HepG2 (cell line): ENCODE measurements around the gene DARS2. TPM values are rescaled to one million over a fixed set of nuclear protein-coding genes. Genes with fewer than 3 reads are reported as not detected.
A peak's percentile ranks its signal among the peaks of the same experiment; 100 is the strongest.

ENCODE experiments used
- AKNA ChIP-seq: sonication (generic); formaldehyde crosslinking; IDR thresholded peaks from 2 replicates; pipeline ENCODE4 v1.4.0; 2020; ENCODE audit warnings: missing genetic modification reagents, borderline replicate concordance
- E2F5 ChIP-seq: sonication (generic); formaldehyde crosslinking; conservative IDR thresholded peaks from 2 replicates; pipeline ENCODE4 v1.4.0; 2020; ENCODE audit warnings: missing genetic modification reagents
- GATA4 ChIP-seq: sonication (generic); IDR thresholded peaks from 2 replicates; pipeline ENCODE4 v1.6.1; 2016; ENCODE audit warnings: antibody characterized with exemption, low read depth, borderline replicate concordance
- GFI1 ChIP-seq: sonication (generic); formaldehyde crosslinking; IDR thresholded peaks from 2 replicates; pipeline ENCODE4 v1.5.0; 2020; ENCODE audit warnings: missing genetic modification reagents, mild to moderate bottlenecking, borderline replicate concordance
- KAT8 ChIP-seq: IDR thresholded peaks from 2 replicates; pipeline ENCODE4 v1.6.1; 2016; ENCODE audit warnings: missing genetic modification reagents, missing compliant biosample characterization
- KDM3A ChIP-seq: IDR thresholded peaks from 2 replicates; pipeline ENCODE4 v1.6.1; 2018; ENCODE audit warnings: low read depth, missing compliant biosample characterization
- KLF12 ChIP-seq: sonication (generic); formaldehyde crosslinking; IDR thresholded peaks from 2 replicates; pipeline ENCODE4 v1.4.0; 2020; ENCODE audit warnings: missing genetic modification reagents, borderline replicate concordance
- MZF1 ChIP-seq: sonication (generic); formaldehyde crosslinking; IDR thresholded peaks from 2 replicates; pipeline ENCODE4 v1.8.1; 2023; ENCODE audit warnings: mild to moderate bottlenecking, missing genetic modification reagents, borderline replicate concordance
- REST ChIP-seq, 2 experiments: IDR thresholded peaks; 2 replicates each; pipeline ENCODE4 v1.6.1; 2011 to 2012; ENCODE audit warnings: low read length in 2 of 2, borderline replicate concordance in 1 of 2, low read depth in 1 of 2, mild to moderate bottlenecking in 1 of 2, moderate library complexity in 1 of 2
- SCMH1 ChIP-seq: sonication (generic); formaldehyde crosslinking; IDR thresholded peaks from 2 replicates; pipeline ENCODE4 v1.9.0; 2021; ENCODE audit warnings: missing genetic modification reagents, mild to moderate bottlenecking, borderline replicate concordance
- TBX2 ChIP-seq: sonication (generic); formaldehyde crosslinking; IDR thresholded peaks from 2 replicates; pipeline ENCODE4 v1.5.0; 2020; ENCODE audit warnings: missing genetic modification reagents, mild to moderate bottlenecking, borderline replicate concordance
- ZNF564 ChIP-seq: sonication (generic); formaldehyde crosslinking; IDR thresholded peaks from 2 replicates; pipeline ENCODE4 v1.8.1; 2023; ENCODE audit warnings: mild to moderate bottlenecking, missing genetic modification reagents
- polyA plus RNA-seq, 8 experiments: library from polyadenylated mRNA; depleted of rRNA in 3 of 8; stranded (reverse) in 7 of 8; unstranded in 1 of 8; fragments of >200 nt; fragmentation: Illumina TruSeq in 4 of 8; extraction: Trizol in 4 of 8; gene quantifications; 2 replicates each; pipeline versions ENCODE4 v1.2.1 to v1.2.3, GENCODE V29; 2011 to 2016; ENCODE audit warnings: low read depth in 4 of 8, missing spikeins in 1 of 8, mixed read lengths in 1 of 8; ENCODE audit not compliant: insufficient read depth in 1 of 8
- total RNA-seq, 5 experiments: library from RNA; depleted of rRNA; stranded (reverse); fragments of >200 nt; fragmentation: Illumina TruSeq; extraction: Trizol; gene quantifications; 2 replicates each; pipeline ENCODE4 v1.2.3, GENCODE V29; 2016; ENCODE audit warnings: low read depth in 1 of 5
- TF ChIP-seq, protein P1 (sequence below): IDR thresholded peaks from 2 replicates; pipeline ENCODE4 v1.6.1; 2016

DARS2 gene
- total and polyA plus RNA-seq, 2 of the 13 experiments (the other 11 are each of a cell fraction or from before 2014, with no cell fraction given), result 17.6 to 27.7 TPM

- TF ChIP-seq AKNA (peak; percentile 20; the same call in 1 of the 2 replicates), MZF1 (CRISPR knock-in tag) (no peak), E2F5 (CRISPR knock-in tag) (0 out of 2 replicates have a peak, but pooled peaks have one; percentile 16), KLF12 (CRISPR knock-in tag) (peak; percentile 54; the same call in 1 of the 2 replicates), TBX2 (CRISPR knock-in tag) (peak; percentile 55; the same call in 1 of the 2 replicates), GATA4 (peak; percentile 88), SCMH1 (CRISPR knock-in tag) (no peak), REST (IDR thresholded peaks at IDR 0.05; ENCODE audit: borderline replicate concordance in 1 of 2, low read depth in 1 of 2, low read length in 2 of 2) (peak in 1 of 2 experiments; percentile 82; a peak in 1 of 4 replicates), GFI1 (CRISPR knock-in tag) (0 out of 2 replicates have a peak, but pooled peaks have one; percentile 6), ZNF564 (CRISPR knock-in tag) (0 out of 2 replicates have a peak, but pooled peaks have one; percentile 6), KDM3A (CRISPR knock-in tag) (no peak), KAT8 (CRISPR knock-in tag) (peak; percentile 10; the same call in 1 of the 2 replicates)
- TF ChIP-seq, protein P1, sequence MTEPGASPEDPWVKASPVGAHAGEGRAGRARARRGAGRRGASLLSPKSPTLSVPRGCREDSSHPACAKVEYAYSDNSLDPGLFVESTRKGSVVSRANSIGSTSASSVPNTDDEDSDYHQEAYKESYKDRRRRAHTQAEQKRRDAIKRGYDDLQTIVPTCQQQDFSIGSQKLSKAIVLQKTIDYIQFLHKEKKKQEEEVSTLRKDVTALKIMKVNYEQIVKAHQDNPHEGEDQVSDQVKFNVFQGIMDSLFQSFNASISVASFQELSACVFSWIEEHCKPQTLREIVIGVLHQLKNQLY (CRISPR knock-in tag), result peak; percentile 22; the same call in 1 of the 2 replicates
These were observed 43.3 kb downstream of the DARS2 start, which contains the start of gene GAS5 (continued) for GRCh38 chr1:173867753-173868265.
